K562 (cell line): ENCODE results near the gene PIH1D1. TPM values are rescaled to one million over a fixed set of nuclear protein-coding genes. Genes with fewer than 3 reads are reported as not detected.

Source experiments
- BCOR ChIP-seq: fragments of 450-650 bp; IDR thresholded peaks from 2 replicates; pipeline ENCODE4 v1.6.1; 2016
- COPS2 ChIP-seq: fragments of 450-650 bp; conservative IDR thresholded peaks from 2 replicates; pipeline ENCODE4 v1.6.1; 2016; ENCODE audit warnings: mild to moderate bottlenecking, moderate library complexity
- ELF1 ChIP-seq: fragments of 200-800 bp; sonication (Bioruptor generic); IDR thresholded peaks from 2 replicates; pipeline ENCODE4 v1.6.1; 2016; ENCODE audit warnings: missing genetic modification characterization, missing compliant biosample characterization
- EP400 ChIP-seq: fragments of 450-650 bp; IDR thresholded peaks from 2 replicates; pipeline ENCODE4 v1.6.1; 2017; ENCODE audit warnings: antibody characterized with exemption, mild to moderate bottlenecking, moderate library complexity
- ETV6 ChIP-seq, 3 experiments: fragments of 150-350 bp in 1 of 3; sonication (generic) in 1 of 3; formaldehyde crosslinking in 1 of 3; IDR thresholded peaks; 2 replicates each; pipeline versions ENCODE4 v1.6.1 to v1.8.0; 2014 to 2022; ENCODE audit warnings: borderline replicate concordance in 2 of 3, low read depth in 2 of 3, antibody characterized with exemption in 1 of 3, low read length in 1 of 3, mild to moderate bottlenecking in 1 of 3, missing genetic modification reagents in 1 of 3
- KAT2B ChIP-seq: IDR thresholded peaks from one replicate; pipeline ENCODE4 v1.6.1; 2012; ENCODE audit warnings: low read depth, mild to moderate bottlenecking, control low read depth, inconsistent platforms, low read length, moderate library complexity
- MBD2 ChIP-seq: sonication (generic); IDR thresholded peaks from 2 replicates; pipeline ENCODE4 v1.6.1; 2016; ENCODE audit warnings: low read depth, borderline replicate concordance
- MCM2 ChIP-seq: fragments of 450-650 bp; IDR thresholded peaks from 2 replicates; pipeline ENCODE4 v1.6.1; 2017; ENCODE audit warnings: low read depth, mild to moderate bottlenecking
- RAD51 ChIP-seq: fragments of 450-650 bp; IDR thresholded peaks from 2 replicates; pipeline ENCODE4 v1.7.1; 2016; ENCODE audit warnings: low read depth, mild to moderate bottlenecking, borderline replicate concordance
- RBM15 ChIP-seq: fragments of 200-400 bp; formaldehyde crosslinking; IDR thresholded peaks from 2 replicates; pipeline ENCODE4 v1.6.1; 2018; ENCODE audit warnings: mild to moderate bottlenecking, low read length, moderate library complexity; ENCODE audit not compliant: insufficient read depth
- SIX5 ChIP-seq, 2 experiments: IDR thresholded peaks; 2 replicates each; pipeline ENCODE4 v1.6.1; 2011; ENCODE audit warnings: low read length in 2 of 2, borderline replicate concordance in 1 of 2, low read depth in 1 of 2, mild to moderate bottlenecking in 1 of 2, moderate library complexity in 1 of 2; ENCODE audit not compliant: insufficient read depth in 1 of 2
- TARDBP ChIP-seq: fragments of 450-650 bp; IDR thresholded peaks from 2 replicates; pipeline ENCODE4 v1.6.1; 2016
- ZNF124 ChIP-seq: sonication (generic); formaldehyde crosslinking; IDR thresholded peaks from 2 replicates; pipeline ENCODE4 v1.8.1; 2022; ENCODE audit warnings: missing genetic modification reagents
- polyA plus RNA-seq, 8 experiments: library from polyadenylated mRNA; depleted of rRNA in 4 of 8; stranded (reverse) in 5 of 8; unstranded in 3 of 8; fragments of >200 nt; fragmentation: Nextera tagmentation in 2 of 8; fragmentation: Illumina TruSeq in 1 of 8; extraction: Ambion mirVana in 2 of 8; extraction: Trizol in 1 of 8; gene quantifications; 2 replicates each; pipeline versions ENCODE4 v1.2.1 to v1.2.3, GENCODE V29; 2011 to 2014; ENCODE audit warnings: inconsistent platforms in 1 of 8, missing spikeins in 1 of 8
- total RNA-seq, 7 experiments: library from RNA; depleted of rRNA in 6 of 7; stranded (reverse); fragments of >200 nt in 6 of 7; fragmentation: Illumina TruSeq in 2 of 7; extraction: Trizol in 2 of 7; gene quantifications; 2 replicates each; pipeline versions ENCODE4 v1.2.1 to v1.2.3, GENCODE V29; 2011 to 2021; ENCODE audit warnings: low replicate concordance in 1 of 7
- TF ChIP-seq, protein P1 (sequence below): fragments of 250-450 bp; sonication (Bioruptor Pico); IDR thresholded peaks from 2 replicates; pipeline ENCODE4 v1.4.0; 2020; ENCODE audit warnings: borderline replicate concordance
- TF ChIP-seq, protein P2 (sequence below): fragments of 450-650 bp; IDR thresholded peaks from 2 replicates; pipeline ENCODE4 v1.6.1; 2016; ENCODE audit warnings: low read depth
- TF ChIP-seq, protein P3 (sequence below): sonication (generic); formaldehyde crosslinking; IDR thresholded peaks from 2 replicates; pipeline ENCODE4 v1.8.0; 2022; ENCODE audit warnings: mild to moderate bottlenecking, missing genetic modification reagents

PIH1D1 gene
- total and polyA plus RNA-seq, 9 of the 15 experiments (the other 6 are each of a cell fraction or from before 2014, with no cell fraction given): 26.5 to 224 (median 137) TPM

DNA sequence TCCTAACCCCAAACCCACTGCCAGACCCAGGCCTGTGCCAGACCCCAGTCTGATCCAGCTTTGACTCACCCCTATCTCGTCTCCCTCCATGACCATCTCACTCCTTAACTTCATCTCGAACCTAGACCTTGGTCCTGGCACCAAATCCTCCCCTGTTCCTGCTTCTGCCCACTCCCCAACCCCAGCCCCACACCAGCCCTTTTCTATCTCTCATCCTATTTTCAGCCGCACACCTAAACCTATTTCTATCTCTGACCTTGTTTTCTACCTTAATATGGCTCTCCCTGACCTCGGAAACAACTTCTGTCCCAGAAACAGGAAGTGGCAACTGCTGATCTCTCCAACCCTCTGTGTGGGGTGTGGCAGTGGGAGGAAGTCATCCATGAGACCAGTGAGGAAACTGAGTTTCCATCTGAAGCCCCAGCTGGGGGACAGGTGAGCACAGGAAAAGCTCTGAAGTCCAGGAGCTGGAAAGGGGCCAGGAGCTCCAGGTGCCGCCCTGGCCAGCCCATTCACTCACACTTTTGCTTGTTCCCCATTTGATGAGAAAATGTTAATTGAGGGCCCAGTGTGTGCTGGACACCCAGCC, 42.1 kb downstream of the PIH1D1 start (continued):
- TF ChIP-seq RBM15 (no peak), ETV6 (IDR thresholded peaks at IDR 0.05; ENCODE audit: borderline replicate concordance in 1 of 2, low read depth in 2 of 2, low read length in 1 of 2) (peak in 1 of 2 experiments; percentile 42; a peak in 1 of 4 replicates), ETV6 (CRISPR knock-in tag; IDR thresholded peaks at IDR 0.05; ENCODE audit: borderline replicate concordance) (no peak), RAD51 (no peak), SIX5 (IDR thresholded peaks at IDR 0.05; ENCODE audit: borderline replicate concordance in 1 of 2, insufficient read depth in 1 of 2, low read depth in 1 of 2, low read length in 2 of 2) (no peak), ZNF124 (CRISPR knock-in tag) (no peak), KAT2B (no peak), MCM2 (no peak), BCOR (no peak), COPS2 (no peak), ELF1 (tag) (peak; percentile 82), TARDBP (no peak), MBD2 (no peak), EP400 (no peak)
- TF ChIP-seq, protein P1, sequence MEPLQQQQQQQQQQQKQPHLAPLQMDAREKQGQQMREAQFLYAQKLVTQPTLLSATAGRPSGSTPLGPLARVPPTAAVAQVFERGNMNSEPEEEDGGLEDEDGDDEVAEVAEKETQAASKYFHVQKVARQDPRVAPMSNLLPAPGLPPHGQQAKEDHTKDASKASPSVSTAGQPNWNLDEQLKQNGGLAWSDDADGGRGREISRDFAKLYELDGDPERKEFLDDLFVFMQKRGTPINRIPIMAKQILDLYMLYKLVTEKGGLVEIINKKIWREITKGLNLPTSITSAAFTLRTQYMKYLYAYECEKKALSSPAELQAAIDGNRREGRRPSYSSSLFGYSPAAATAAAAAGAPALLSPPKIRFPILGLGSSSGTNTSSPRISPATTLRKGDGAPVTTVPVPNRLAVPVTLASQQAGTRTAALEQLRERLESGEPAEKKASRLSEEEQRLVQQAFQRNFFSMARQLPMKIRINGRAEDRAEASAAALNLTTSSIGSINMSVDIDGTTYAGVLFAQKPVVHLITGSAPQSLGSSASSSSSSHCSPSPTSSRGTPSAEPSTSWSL (CRISPR knock-in tag): no peak
- TF ChIP-seq, protein P2, sequence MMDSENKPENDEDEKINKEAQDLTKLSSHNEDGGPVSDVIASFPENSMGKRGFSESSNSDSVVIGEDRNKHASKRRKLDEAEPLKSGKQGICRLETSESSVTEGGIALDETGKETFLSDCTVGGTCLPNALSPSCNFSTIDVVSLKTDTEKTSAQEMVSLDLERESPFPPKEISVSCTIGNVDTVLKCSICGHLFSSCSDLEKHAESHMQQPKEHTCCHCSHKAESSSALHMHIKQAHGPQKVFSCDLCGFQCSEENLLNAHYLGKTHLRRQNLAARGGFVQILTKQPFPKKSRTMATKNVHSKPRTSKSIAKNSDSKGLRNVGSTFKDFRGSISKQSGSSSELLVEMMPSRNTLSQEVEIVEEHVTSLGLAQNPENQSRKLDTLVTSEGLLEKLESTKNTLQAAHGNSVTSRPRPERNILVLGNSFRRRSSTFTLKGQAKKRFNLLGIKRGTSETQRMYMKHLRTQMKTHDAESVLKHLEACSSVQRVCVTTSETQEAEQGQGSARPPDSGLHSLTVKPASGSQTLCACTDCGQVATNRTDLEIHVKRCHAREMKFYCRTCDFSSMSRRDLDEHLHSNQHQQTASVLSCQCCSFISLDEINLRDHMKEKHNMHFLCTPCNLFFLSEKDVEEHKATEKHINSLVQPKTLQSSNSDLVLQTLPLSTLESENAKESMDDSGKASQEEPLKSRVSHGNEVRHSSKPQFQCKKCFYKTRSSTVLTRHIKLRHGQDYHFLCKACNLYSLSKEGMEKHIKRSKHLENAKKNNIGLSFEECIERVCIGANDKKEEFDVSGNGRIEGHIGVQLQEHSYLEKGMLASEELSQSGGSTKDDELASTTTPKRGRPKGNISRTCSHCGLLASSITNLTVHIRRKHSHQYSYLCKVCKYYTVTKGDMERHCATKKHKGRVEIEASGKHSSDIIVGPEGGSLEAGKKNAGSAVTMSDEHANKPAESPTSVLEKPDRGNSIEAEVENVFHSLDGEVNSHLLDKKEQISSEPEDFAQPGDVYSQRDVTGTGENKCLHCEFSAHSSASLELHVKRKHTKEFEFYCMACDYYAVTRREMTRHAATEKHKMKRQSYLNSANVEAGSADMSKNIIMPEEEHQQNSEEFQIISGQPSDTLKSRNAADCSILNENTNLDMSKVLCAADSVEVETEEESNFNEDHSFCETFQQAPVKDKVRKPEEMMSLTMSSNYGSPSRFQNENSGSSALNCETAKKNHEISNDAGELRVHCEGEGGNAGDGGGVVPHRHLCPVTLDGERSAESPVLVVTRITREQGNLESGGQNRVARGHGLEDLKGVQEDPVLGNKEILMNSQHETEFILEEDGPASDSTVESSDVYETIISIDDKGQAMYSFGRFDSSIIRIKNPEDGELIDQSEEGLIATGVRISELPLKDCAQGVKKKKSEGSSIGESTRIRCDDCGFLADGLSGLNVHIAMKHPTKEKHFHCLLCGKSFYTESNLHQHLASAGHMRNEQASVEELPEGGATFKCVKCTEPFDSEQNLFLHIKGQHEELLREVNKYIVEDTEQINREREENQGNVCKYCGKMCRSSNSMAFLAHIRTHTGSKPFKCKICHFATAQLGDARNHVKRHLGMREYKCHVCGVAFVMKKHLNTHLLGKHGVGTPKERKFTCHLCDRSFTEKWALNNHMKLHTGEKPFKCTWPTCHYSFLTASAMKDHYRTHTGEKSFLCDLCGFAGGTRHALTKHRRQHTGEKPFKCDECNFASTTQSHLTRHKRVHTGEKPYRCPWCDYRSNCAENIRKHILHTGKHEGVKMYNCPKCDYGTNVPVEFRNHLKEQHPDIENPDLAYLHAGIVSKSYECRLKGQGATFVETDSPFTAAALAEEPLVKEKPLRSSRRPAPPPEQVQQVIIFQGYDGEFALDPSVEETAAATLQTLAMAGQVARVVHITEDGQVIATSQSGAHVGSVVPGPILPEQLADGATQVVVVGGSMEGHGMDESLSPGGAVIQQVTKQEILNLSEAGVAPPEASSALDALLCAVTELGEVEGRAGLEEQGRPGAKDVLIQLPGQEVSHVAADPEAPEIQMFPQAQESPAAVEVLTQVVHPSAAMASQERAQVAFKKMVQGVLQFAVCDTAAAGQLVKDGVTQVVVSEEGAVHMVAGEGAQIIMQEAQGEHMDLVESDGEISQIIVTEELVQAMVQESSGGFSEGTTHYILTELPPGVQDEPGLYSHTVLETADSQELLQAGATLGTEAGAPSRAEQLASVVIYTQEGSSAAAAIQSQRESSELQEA: no peak
- TF ChIP-seq, protein P3, sequence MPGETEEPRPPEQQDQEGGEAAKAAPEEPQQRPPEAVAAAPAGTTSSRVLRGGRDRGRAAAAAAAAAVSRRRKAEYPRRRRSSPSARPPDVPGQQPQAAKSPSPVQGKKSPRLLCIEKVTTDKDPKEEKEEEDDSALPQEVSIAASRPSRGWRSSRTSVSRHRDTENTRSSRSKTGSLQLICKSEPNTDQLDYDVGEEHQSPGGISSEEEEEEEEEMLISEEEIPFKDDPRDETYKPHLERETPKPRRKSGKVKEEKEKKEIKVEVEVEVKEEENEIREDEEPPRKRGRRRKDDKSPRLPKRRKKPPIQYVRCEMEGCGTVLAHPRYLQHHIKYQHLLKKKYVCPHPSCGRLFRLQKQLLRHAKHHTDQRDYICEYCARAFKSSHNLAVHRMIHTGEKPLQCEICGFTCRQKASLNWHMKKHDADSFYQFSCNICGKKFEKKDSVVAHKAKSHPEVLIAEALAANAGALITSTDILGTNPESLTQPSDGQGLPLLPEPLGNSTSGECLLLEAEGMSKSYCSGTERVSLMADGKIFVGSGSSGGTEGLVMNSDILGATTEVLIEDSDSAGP (CRISPR knock-in tag): no peak
